Measurements from ENCODE around the gene ERGIC3.

- no peak for TF ChIP-seq CTCF (IDR thresholded peaks at IDR 0.05)
- no peak for TF ChIP-seq SIN3A (IDR thresholded peaks at IDR 0.05; ENCODE audit: borderline replicate concordance, insufficient read depth, low read depth, low read length)
Measured at GRCh38 chr20:35601990-35602389, 60.1 kb downstream of the ERGIC3 start.

Data from Panc1 (cell line).